ENCODE data around the gene C1QL2. TPM values are rescaled to one million over a fixed set of nuclear protein-coding genes. Genes with fewer than 3 reads are reported as not detected.

Gene C1QL2
- total and polyA plus RNA-seq, 2 experiments from 2014 or later: 0.69 to 0.87 TPM

DNA sequence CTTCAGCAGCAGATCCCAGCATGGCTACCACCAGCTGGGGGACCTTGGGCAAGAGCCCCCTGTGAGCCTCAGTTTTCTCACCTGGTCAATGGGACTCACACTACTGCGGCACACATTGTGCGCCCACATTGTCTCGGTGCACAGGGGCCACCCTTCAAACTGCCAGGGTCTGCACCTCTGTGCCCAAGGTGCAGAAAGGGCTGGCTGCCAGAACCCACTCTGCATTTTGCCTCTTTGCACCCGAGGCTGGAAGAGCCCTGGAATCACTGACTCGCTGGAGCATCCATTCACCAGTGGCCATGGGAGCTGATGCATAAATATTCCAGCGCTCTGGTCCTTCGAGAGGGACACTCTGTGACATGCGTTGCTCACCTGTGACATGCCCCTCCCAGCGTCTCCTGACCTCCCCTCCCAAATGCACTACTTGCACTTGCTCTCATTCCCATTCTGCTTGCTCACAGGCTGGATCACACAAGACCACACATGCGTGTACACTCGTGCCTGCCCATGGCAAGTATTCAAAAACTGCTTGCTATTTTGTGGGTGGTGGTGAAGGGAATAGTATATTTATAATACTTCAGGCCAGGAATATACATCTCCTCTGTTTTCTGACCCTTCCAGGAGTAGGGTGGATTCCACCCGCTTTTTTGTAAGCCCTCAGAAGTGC is 18.8 kb upstream of the C1QL2 start (continued):
- TF ChIP-seq, protein P1, sequence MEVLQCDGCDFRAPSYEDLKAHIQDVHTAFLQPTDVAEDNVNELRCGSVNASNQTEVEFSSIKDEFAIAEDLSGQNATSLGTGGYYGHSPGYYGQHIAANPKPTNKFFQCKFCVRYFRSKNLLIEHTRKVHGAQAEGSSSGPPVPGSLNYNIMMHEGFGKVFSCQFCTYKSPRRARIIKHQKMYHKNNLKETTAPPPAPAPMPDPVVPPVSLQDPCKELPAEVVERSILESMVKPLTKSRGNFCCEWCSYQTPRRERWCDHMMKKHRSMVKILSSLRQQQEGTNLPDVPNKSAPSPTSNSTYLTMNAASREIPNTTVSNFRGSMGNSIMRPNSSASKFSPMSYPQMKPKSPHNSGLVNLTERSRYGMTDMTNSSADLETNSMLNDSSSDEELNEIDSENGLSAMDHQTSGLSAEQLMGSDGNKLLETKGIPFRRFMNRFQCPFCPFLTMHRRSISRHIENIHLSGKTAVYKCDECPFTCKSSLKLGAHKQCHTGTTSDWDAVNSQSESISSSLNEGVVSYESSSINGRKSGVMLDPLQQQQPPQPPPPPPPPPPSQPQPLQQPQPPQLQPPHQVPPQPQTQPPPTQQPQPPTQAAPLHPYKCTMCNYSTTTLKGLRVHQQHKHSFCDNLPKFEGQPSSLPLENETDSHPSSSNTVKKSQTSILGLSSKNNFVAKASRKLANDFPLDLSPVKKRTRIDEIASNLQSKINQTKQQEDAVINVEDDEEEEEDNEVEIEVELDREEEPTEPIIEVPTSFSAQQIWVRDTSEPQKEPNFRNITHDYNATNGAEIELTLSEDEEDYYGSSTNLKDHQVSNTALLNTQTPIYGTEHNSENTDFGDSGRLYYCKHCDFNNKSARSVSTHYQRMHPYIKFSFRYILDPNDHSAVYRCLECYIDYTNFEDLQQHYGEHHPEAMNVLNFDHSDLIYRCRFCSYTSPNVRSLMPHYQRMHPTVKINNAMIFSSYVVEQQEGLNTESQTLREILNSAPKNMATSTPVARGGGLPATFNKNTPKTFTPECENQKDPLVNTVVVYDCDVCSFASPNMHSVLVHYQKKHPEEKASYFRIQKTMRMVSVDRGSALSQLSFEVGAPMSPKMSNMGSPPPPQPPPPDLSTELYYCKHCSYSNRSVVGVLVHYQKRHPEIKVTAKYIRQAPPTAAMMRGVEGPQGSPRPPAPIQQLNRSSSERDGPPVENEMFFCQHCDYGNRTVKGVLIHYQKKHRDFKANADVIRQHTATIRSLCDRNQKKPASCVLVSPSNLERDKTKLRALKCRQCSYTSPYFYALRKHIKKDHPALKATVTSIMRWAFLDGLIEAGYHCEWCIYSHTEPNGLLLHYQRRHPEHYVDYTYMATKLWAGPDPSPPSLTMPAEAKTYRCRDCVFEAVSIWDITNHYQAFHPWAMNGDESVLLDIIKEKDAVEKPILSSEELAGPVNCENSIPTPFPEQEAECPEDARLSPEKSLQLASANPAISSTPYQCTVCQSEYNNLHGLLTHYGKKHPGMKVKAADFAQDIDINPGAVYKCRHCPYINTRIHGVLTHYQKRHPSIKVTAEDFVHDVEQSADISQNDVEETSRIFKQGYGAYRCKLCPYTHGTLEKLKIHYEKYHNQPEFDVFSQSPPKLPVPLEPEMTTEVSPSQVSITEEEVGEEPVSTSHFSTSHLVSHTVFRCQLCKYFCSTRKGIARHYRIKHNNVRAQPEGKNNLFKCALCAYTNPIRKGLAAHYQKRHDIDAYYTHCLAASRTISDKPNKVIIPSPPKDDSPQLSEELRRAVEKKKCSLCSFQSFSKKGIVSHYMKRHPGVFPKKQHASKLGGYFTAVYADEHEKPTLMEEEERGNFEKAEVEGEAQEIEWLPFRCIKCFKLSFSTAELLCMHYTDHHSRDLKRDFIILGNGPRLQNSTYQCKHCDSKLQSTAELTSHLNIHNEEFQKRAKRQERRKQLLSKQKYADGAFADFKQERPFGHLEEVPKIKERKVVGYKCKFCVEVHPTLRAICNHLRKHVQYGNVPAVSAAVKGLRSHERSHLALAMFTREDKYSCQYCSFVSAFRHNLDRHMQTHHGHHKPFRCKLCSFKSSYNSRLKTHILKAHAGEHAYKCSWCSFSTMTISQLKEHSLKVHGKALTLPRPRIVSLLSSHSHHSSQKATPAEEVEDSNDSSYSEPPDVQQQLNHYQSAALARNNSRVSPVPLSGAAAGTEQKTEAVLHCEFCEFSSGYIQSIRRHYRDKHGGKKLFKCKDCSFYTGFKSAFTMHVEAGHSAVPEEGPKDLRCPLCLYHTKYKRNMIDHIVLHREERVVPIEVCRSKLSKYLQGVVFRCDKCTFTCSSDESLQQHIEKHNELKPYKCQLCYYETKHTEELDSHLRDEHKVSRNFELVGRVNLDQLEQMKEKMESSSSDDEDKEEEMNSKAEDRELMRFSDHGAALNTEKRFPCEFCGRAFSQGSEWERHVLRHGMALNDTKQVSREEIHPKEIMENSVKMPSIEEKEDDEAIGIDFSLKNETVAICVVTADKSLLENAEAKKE (CRISPR knock-in tag; IDR thresholded peaks at IDR 0.05): no peak
- TF ChIP-seq, protein P2, sequence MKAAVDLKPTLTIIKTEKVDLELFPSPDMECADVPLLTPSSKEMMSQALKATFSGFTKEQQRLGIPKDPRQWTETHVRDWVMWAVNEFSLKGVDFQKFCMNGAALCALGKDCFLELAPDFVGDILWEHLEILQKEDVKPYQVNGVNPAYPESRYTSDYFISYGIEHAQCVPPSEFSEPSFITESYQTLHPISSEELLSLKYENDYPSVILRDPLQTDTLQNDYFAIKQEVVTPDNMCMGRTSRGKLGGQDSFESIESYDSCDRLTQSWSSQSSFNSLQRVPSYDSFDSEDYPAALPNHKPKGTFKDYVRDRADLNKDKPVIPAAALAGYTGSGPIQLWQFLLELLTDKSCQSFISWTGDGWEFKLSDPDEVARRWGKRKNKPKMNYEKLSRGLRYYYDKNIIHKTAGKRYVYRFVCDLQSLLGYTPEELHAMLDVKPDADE (IDR thresholded peaks at IDR 0.05): no peak

DNA sequence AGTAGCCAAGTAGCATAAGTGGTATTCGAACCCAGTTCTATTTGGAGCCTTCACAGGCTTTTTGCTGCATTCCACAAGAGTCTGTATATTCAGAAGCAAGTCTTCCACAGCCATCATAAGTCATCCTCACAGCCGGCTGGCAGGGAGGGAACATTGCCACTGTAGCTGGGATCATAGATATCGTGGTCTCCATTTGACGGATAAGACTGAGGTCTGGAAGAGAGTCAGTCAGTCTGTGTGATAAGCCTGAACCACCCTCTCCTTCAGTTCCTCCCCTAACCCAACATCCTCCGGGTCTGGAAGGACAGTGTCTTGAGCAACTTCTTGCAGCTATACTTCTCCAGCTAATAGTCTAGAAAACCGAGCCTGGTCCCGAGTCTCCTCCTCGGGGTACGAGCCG is 17.0 kb upstream of the C1QL2 start:
- no peaks in the 10 kb centered on the region for H3K9me2 ChIP-seq (ENCODE audit: insufficient read depth)
- H4K20me1 ChIP-seq (replicated peaks; ENCODE audit: insufficient read depth): no peaks in the 10 kb centered on the region
- H3K4me3 Mint-ChIP-seq: no peak overlapping the region
- peaks cover 7% of the 10 kb centered on the region for H3K9me3 Mint-ChIP-seq
- H3F3A ChIP-seq (replicated peaks; ENCODE audit: low read depth): no peaks in the 10 kb centered on the region
- no peaks in the 10 kb centered on the region for H3K4me1 ChIP-seq (ENCODE audit: insufficient read depth)
- H3K36me3 ChIP-seq (ENCODE audit: insufficient read depth): no peaks in the 10 kb centered on the region
- ATAC-seq: no peak
- no peak overlapping the region for H3K27ac Mint-ChIP-seq
- H3K36me3 Mint-ChIP-seq (ENCODE audit: low read depth): peaks cover 7% of the 10 kb centered on the region; the same call in 2 of the 3 replicates
- DNase-seq (ENCODE audit: low spot score): no peak
- no peak overlapping the region for H3K4me3 ChIP-seq
- no peak overlapping the region for H3K4me2 ChIP-seq
- H2AFZ ChIP-seq: no peak overlapping the region
- no peaks in the 10 kb centered on the region for H3K4me1 Mint-ChIP-seq
- H3K27me3 Mint-ChIP-seq (ENCODE audit: insufficient read depth, low read depth, poor library complexity): peaks cover 6% of the 10 kb centered on the region
- no peak overlapping the region for H3K27ac ChIP-seq (ENCODE audit: low read depth)
- no peaks in the 10 kb centered on the region for H3K27me3 ChIP-seq (ENCODE audit: insufficient read depth)
- no peaks in the 10 kb centered on the region for H3K79me2 ChIP-seq (replicated peaks; ENCODE audit: insufficient read depth)
- no peak for TF ChIP-seq STAT1 (IDR thresholded peaks at IDR 0.05; ENCODE audit: unreplicated experiment)
- no peak for TF ChIP-seq ZNF331 (CRISPR knock-in tag; IDR thresholded peaks at IDR 0.05; ENCODE audit: low read depth)
- no peak for TF ChIP-seq NANOG (IDR thresholded peaks at IDR 0.05; ENCODE audit: borderline replicate concordance)
- TF ChIP-seq REST (IDR thresholded peaks at IDR 0.05; ENCODE audit: unreplicated experiment): no peak
- TF ChIP-seq CREB1 (CRISPR knock-in tag; IDR thresholded peaks at IDR 0.05; ENCODE audit: low read depth): no peak
- TF ChIP-seq JUNB (IDR thresholded peaks at IDR 0.05; ENCODE audit: unreplicated experiment): no peak
- TF ChIP-seq POLR2AphosphoS5 (IDR thresholded peaks at IDR 0.05; ENCODE audit: low read depth): no peak
- TF ChIP-seq ZNF114 (CRISPR knock-in tag; IDR thresholded peaks at IDR 0.05): no peak
- TF ChIP-seq, protein P2 (IDR thresholded peaks at IDR 0.05): no peak
- TF ChIP-seq EZH2 (IDR thresholded peaks at IDR 0.05; ENCODE audit: low read depth, unreplicated experiment): no peak
- no peak for TF ChIP-seq EZH2phosphoT487 (IDR thresholded peaks at IDR 0.05; ENCODE audit: unreplicated experiment)

Data from GM23338 (cell line).